ENCODE results near the gene RAB20.
"Not testable (repeated sequence)": the region's sequence is repeated elsewhere in the genome, so short reads cannot be mapped to it uniquely, and the experiment has no call there.

The RAB20 gene

GRCh38 chr13:110575322-110576069 is 14.0 kb upstream of the RAB20 start:
- DNase-seq, result peak in 1 of 2 donors; percentile 41

GRCh38 chr13:110574161-110574560 is 12.6 kb upstream of the RAB20 start:
- no peak for DNase-seq

GRCh38 chr13:110572778-110573118 is 11.2 kb upstream of the RAB20 start:
- DNase-seq, result no peak

- DNase-seq, result no peak
Observed at GRCh38 chr13:110571896-110572777, 10.6 kb upstream of the RAB20 start.

- DNase-seq, result no peak
Observed at GRCh38 chr13:110570886-110571285, 9.4 kb upstream of the RAB20 start.

GRCh38 chr13:110569962-110570361 is 8.4 kb upstream of the RAB20 start:
- not testable (repeated sequence) for DNase-seq

GRCh38 chr13:110568612-110569011 is 7.1 kb upstream of the RAB20 start:
- DNase-seq, result no peak

GRCh38 chr13:110566171-110566570 is 4.6 kb upstream of the RAB20 start:
- no peak for DNase-seq

GRCh38 chr13:110565296-110565695 is 3.8 kb upstream of the RAB20 start:
- no peak for DNase-seq

GRCh38 chr13:110564472-110564985 is 3.0 kb upstream of the RAB20 start:
- DNase-seq, result no peak

- no peak for DNase-seq
Observed at GRCh38 chr13:110563463-110563774, 1.9 kb upstream of the RAB20 start.

- DNase-seq, result no peak
Observed at GRCh38 chr13:110562696-110563462, 1.4 kb upstream of the RAB20 start.

- no peak for DNase-seq
Observed at GRCh38 chr13:110562036-110562597, 595 bp upstream of the RAB20 start.

- peak; percentile 7 to 20 for DNase-seq
Observed at GRCh38 chr13:110560601-110561343, 750 bp downstream of the RAB20 start.

- DNase-seq, result no peak
Observed at GRCh38 chr13:110559986-110560385, 1.5 kb downstream of the RAB20 start.

GRCh38 chr13:110559429-110559943 is 2.0 kb downstream of the RAB20 start:
- DNase-seq, result no peak

GRCh38 chr13:110557610-110558305 is 3.8 kb downstream of the RAB20 start:
- no peak for DNase-seq

GRCh38 chr13:110557082-110557481 is 4.4 kb downstream of the RAB20 start:
- no peak for DNase-seq

GRCh38 chr13:110556224-110556606 is 5.3 kb downstream of the RAB20 start:
- no peak for DNase-seq

GRCh38 chr13:110555601-110556223 is 5.8 kb downstream of the RAB20 start:
- peak in 1 of 2 donors; percentile 28 for DNase-seq

- no peak for DNase-seq
Observed at GRCh38 chr13:110554946-110555345, 6.6 kb downstream of the RAB20 start.

Data from CD4-positive, alpha-beta T cell treated with Interleukin-1 beta for 1 hour (primary cell).